HCT116 (cell line): Measurements from ENCODE around the gene STUM. TPM values are rescaled to one million over a fixed set of nuclear protein-coding genes. Genes with fewer than 3 reads are reported as not detected.

Experiments used
- ATAC-seq: fragments of 200-7000 bp; cut with Tn5 transposase; 2 replicates; pipeline ENCODE4 v1.9.1; 2020; ENCODE audit warnings: mild to moderate bottlenecking, moderate library complexity
- BruUV-seq: library from RNA; stranded (reverse); fragments of 400-500 nt; replicated peaks from 2 replicates; lab custom pipeline; 2021; lab: Mats Ljungman, UMichigan
- CTCF ChIA-PET: fragments of 300-600 bp; sonication (Branson Sonifier 250); formaldehyde crosslinking; loops from one replicate; lab custom pipeline; 2021; ENCODE audit warnings: antibody characterized with exemption; lab: Charles Lee
- POLR2A ChIA-PET: fragments of 300-600, 350-600 bp; sonication (Branson Sonifier 250); formaldehyde crosslinking; loops from one replicate; lab custom pipeline; 2021; ENCODE audit warnings: antibody characterized with exemption; lab: Charles Lee
- RAD21 ChIA-PET, 2 experiments: fragments of 300-600 bp; sonication (Branson Sonifier 250); formaldehyde crosslinking; loops; one replicate each; lab custom pipeline; 2023; ENCODE audit warnings: low total read pairs in 2 of 2; ENCODE audit not compliant: uncharacterized antibody in 2 of 2, unreplicated experiment in 2 of 2, low non-redundant PET in 1 of 2; lab: Charles Lee
- DNase-seq: peaks from one replicate; pipeline ENCODE4 v3.0.0-alpha.2; 2010; ENCODE audit warnings: low read depth, low spot score
- H2AFZ ChIP-seq: fragments of 200-600 bp; shearing (Covaris generic), sonication (generic); 2 replicates; pipeline ENCODE4 v1.6.1; 2017; ENCODE audit warnings: low read depth, mixed run types, mixed read lengths, antibody characterized with exemption, low read length; ENCODE audit not compliant: poor library complexity, severe bottlenecking
- H3K27ac ChIP-seq: 2 replicates; pipeline ENCODE4 v1.5.1; 2012; ENCODE audit warnings: low read depth, low read length
- H3K27me3 ChIP-seq: fragments of 200-600 bp; sonication (generic); 2 replicates; pipeline ENCODE4 v1.6.1; 2016; ENCODE audit warnings: mixed run types, low read length, mixed read lengths; ENCODE audit not compliant: insufficient read depth
- H3K36me3 ChIP-seq, 2 experiments: fragments of 200-500 bp in 1 of 2; fragments of 200-600 bp in 1 of 2; sonication (Bioruptor generic) in 1 of 2; sonication (generic) in 1 of 2; 2 replicates each; pipeline versions ENCODE4 v1.5.1 to v1.6.1; 2014 to 2016; ENCODE audit warnings: low read length in 2 of 2, inconsistent platforms in 1 of 2, mixed read lengths in 1 of 2, mixed run types in 1 of 2; ENCODE audit not compliant: insufficient read depth in 2 of 2, control insufficient read depth in 1 of 2
- H3K4me1 ChIP-seq, 2 experiments: fragments of 200-600 bp in 1 of 2; sonication (generic) in 1 of 2; 2 replicates each; pipeline versions ENCODE4 v1.5.1 to v1.6.1; 2012 to 2017; ENCODE audit warnings: low read length in 2 of 2, inconsistent platforms in 1 of 2, mild to moderate bottlenecking in 1 of 2, mixed read lengths in 1 of 2, mixed run types in 1 of 2, moderate library complexity in 1 of 2; ENCODE audit not compliant: insufficient read depth in 2 of 2, control insufficient read depth in 1 of 2
- H3K4me2 ChIP-seq: fragments of 200-600 bp; sonication (generic); 2 replicates; pipeline ENCODE4 v1.6.1; 2017; ENCODE audit warnings: mixed run types, low read length, mixed read lengths
- H3K4me3 ChIP-seq, 2 experiments: fragments of 200-600 bp in 1 of 2; sonication (generic) in 1 of 2; replicated peaks in 1 of 2; 2 replicates each; pipeline ENCODE4 v1.5.1; 2011 to 2016; ENCODE audit warnings: low read length in 2 of 2, control low read depth in 1 of 2, low read depth in 1 of 2, mild to moderate bottlenecking in 1 of 2, mixed read lengths in 1 of 2, mixed run types in 1 of 2
- H3K79me2 ChIP-seq: fragments of 200-600 bp; sonication (generic); 2 replicates; pipeline ENCODE4 v1.6.1; 2017; ENCODE audit warnings: mild to moderate bottlenecking, mixed run types, low read length, moderate library complexity, mixed read lengths; ENCODE audit not compliant: insufficient read depth
- H3K9ac ChIP-seq: fragments of 200-600 bp; sonication (generic); 2 replicates; pipeline ENCODE4 v1.6.1; 2016; ENCODE audit warnings: low read length, mixed read lengths
- H3K9me2 ChIP-seq: fragments of 200-600 bp; sonication (generic), shearing (Covaris generic); 2 replicates; pipeline ENCODE4 v1.6.1; 2017; ENCODE audit warnings: mixed run types, mild to moderate bottlenecking, moderate library complexity; ENCODE audit not compliant: insufficient read depth
- H3K9me3 ChIP-seq, 2 experiments: fragments of 200-500 bp in 1 of 2; fragments of 200-600 bp in 1 of 2; sonication (Bioruptor generic) in 1 of 2; sonication (generic) in 1 of 2; 2 replicates each; pipeline ENCODE4 v1.6.1; 2014 to 2017; ENCODE audit warnings: low read length in 2 of 2, mixed read lengths in 2 of 2, inconsistent platforms in 1 of 2, low read depth in 1 of 2, mild to moderate bottlenecking in 1 of 2, mixed run types in 1 of 2, moderate library complexity in 1 of 2; ENCODE audit not compliant: control insufficient read depth in 1 of 2, insufficient read depth in 1 of 2
- H4K20me1 ChIP-seq: fragments of 200-600 bp; sonication (generic), shearing (Covaris generic); 2 replicates; pipeline ENCODE4 v1.6.1; 2017; ENCODE audit warnings: mixed run types, mild to moderate bottlenecking, moderate library complexity; ENCODE audit not compliant: insufficient read depth
- ATF3 ChIP-seq: IDR thresholded peaks from 2 replicates; pipeline ENCODE4 v1.6.1; 2012
- CBX3 ChIP-seq: IDR thresholded peaks from 2 replicates; pipeline ENCODE4 v1.6.1; 2012; ENCODE audit warnings: low read depth
- EGR1 ChIP-seq: IDR thresholded peaks from 2 replicates; pipeline ENCODE4 v1.6.1; 2012; ENCODE audit warnings: low read depth
- EZH2 ChIP-seq: fragments of 200-600 bp; sonication (generic); IDR thresholded peaks from 2 replicates; pipeline ENCODE4 v1.6.1; 2017; ENCODE audit warnings: antibody characterized with exemption, mixed run types
- JUND ChIP-seq: IDR thresholded peaks from 2 replicates; pipeline ENCODE4 v1.6.1; 2012
- POLR2A ChIP-seq: IDR thresholded peaks from 2 replicates; pipeline ENCODE4 v1.7.0; 2011; ENCODE audit warnings: borderline replicate concordance; ENCODE audit not compliant: insufficient read depth, insufficient read length; ENCODE audit errors: extremely low read depth
- POLR2AphosphoS5 ChIP-seq: IDR thresholded peaks from 2 replicates; pipeline ENCODE4 v1.6.1; 2011; ENCODE audit warnings: mild to moderate bottlenecking, low read depth, low read length, moderate library complexity
- REST ChIP-seq: IDR thresholded peaks from 2 replicates; pipeline ENCODE4 v1.6.1; 2012; ENCODE audit warnings: low read depth
- SIN3A ChIP-seq: IDR thresholded peaks from 2 replicates; pipeline ENCODE4 v1.6.1; 2012; ENCODE audit warnings: low read depth
- ZBTB33 ChIP-seq: IDR thresholded peaks from 2 replicates; pipeline ENCODE4 v1.6.1; 2011; ENCODE audit warnings: mild to moderate bottlenecking, low read length, moderate library complexity; ENCODE audit not compliant: insufficient replicate concordance; ENCODE audit errors: extremely low read depth
- ZFX ChIP-seq: fragments of 450-650 bp; IDR thresholded peaks from 2 replicates; pipeline ENCODE4 v1.6.1; 2017
- ZNF274 ChIP-seq: fragments of 200-500 bp; sonication (Bioruptor generic); IDR thresholded peaks from 2 replicates; pipeline ENCODE4 v1.6.1; 2014; ENCODE audit warnings: mild to moderate bottlenecking, low read depth, low read length, inconsistent platforms
- intact Hi-C: fragments of 100-400 bp; cut with micrococcal nuclease; formaldehyde crosslinking; loops from 2 replicates; pipeline ENCODE4 v1.10.0; 2022
- total RNA-seq: library from RNA; stranded (reverse); gene quantifications from one replicate; pipeline ENCODE4 v1.2.1, GENCODE V29; 2021; ENCODE audit not compliant: unreplicated experiment

STUM gene
- total RNA-seq, 1 experiment from 2014 or later = not detected

DNA sequence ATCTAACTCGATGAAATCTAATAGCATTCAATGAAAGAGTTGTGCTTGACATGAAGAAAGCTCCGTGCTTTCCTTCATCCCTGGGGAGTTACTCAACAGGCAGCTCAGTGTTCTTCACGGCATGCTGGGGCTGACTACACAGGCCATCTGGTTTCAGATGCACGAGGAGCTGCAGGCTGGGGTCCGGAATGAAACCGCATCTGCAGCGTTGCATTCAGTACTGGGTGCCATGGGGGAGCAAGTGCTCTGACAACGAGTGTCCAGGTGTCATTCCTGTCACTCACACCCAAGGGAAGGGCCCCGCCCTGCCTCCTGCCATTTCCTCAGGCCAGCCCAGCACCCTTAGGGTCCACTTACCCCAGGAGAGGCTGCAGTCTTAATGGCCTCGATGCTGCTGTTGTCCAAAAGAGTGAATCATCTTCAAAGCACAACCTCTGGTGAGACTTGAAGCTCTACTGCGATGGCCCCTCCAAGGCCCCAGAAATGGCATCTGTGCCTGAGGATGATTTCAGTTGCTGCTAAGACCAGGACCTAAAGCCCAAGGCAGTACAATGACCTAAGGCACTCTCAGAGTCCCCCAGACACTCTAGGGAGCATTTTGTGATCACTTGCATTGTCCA lies 61.4 kb downstream of the STUM start:
- intact Hi-C loops = no loop called here
- no TSS peak for BruUV-seq
- Histone ChIP-seq H3K4me1 (no peaks in the 10 kb centered on the region), H3K9me2 (no peaks in the 10 kb centered on the region), H3K27ac (no peak overlapping the region), H3K27me3 (no peaks in the 10 kb centered on the region; the same call in 1 of the 2 replicates), H3K79me2 (no peaks in the 10 kb centered on the region), H4K20me1 (no peaks in the 10 kb centered on the region), H3K36me3 (no peaks in the 10 kb centered on the region), H3K9ac (no peak overlapping the region), H2AFZ (no peak overlapping the region), H3K4me2 (no peak overlapping the region), H3K9me3 (no peaks in the 10 kb centered on the region), H3K4me3 (no peak overlapping the region)
- CTCF ChIA-PET = interaction anchor here (1.8 kb wide), 1 partner anchor 16 kb away, joined by 6 read pairs; no protein-coding TSS in a partner anchor
- ATAC-seq (no peak), DNase-seq (no peak)
- RAD21 ChIA-PET = no interaction called here
- POLR2A ChIA-PET = no interaction called here
- TF ChIP-seq ZFX (no peak), REST (no peak), CBX3 (no peak), SIN3A (no peak), EGR1 (no peak)
- TF ChIP-seq, all 23 proteins: peak for 0

GRCh38 chr1:226610671-226611070 lies 62.1 kb downstream of the STUM start:
- RAD21 ChIA-PET = no interaction called here
- POLR2A ChIA-PET = no interaction called here
- no peaks in the 10 kb centered on the region for H3K36me3 ChIP-seq
- no peak for TF ChIP-seq ZBTB33
- TF ChIP-seq ZNF274 = no peak
- TF ChIP-seq EZH2 = no peak
- TF ChIP-seq EGR1 = no peak
- no peak for TF ChIP-seq POLR2AphosphoS5
- no peak for TF ChIP-seq POLR2A
- no peak for TF ChIP-seq ATF3
- no peak for TF ChIP-seq SIN3A
- TF ChIP-seq JUND = no peak
- TF ChIP-seq, all 23 proteins: peak for 0
- H4K20me1 ChIP-seq = no peaks in the 10 kb centered on the region
- ATAC-seq (no peak), DNase-seq (no peak)
- no peaks in the 10 kb centered on the region for H3K9me2 ChIP-seq
- CTCF ChIA-PET = no interaction called here
- no peaks in the 10 kb centered on the region for H3K9me3 ChIP-seq
- H3K27ac ChIP-seq = no peak overlapping the region
- intact Hi-C loops = no loop called here
- no peaks in the 10 kb centered on the region; the same call in 1 of the 2 replicates for H3K27me3 ChIP-seq
- H3K4me1 ChIP-seq = no peaks in the 10 kb centered on the region
- H3K4me2 ChIP-seq = no peak overlapping the region
- BruUV-seq = no TSS peak
- no peaks in the 10 kb centered on the region for H3K79me2 ChIP-seq
- H3K4me3 ChIP-seq = no peak overlapping the region
- H3K9ac ChIP-seq = no peak overlapping the region
- no peak overlapping the region for H2AFZ ChIP-seq
